Upper lobe of right lung (tissue), 1 donor: ENCODE data around the gene ATP2A2. TPM values are rescaled to one million over a fixed set of nuclear protein-coding genes. Genes with fewer than 3 reads are reported as not detected.
A peak's percentile ranks its signal among the peaks of the same experiment; 100 is the strongest.
"Not testable (repeated sequence)": the region's sequence is repeated elsewhere in the genome, so short reads cannot be mapped to it uniquely, and the experiment has no call there.

Experiments used
- ATAC-seq: fragments of 200-7000 bp; cut with Tn5 transposase; one replicate; pipeline ENCODE4 v1.9.1; 2020; ENCODE audit warnings: mild to moderate bottlenecking, moderate library complexity
- DNase-seq: peaks from one replicate; pipeline ENCODE4 v3.0.0-alpha.2; 2020
- H3K27ac ChIP-seq: fragments of 200-600 bp; one replicate; pipeline ENCODE4 v1.8.0; 2022
- H3K27me3 ChIP-seq: fragments of 200-600 bp; one replicate; pipeline ENCODE4 v1.8.0; 2022; ENCODE audit warnings: mild to moderate bottlenecking
- H3K36me3 ChIP-seq: fragments of 200-600 bp; one replicate; pipeline ENCODE4 v1.8.0; 2022
- H3K4me1 ChIP-seq: fragments of 200-600 bp; one replicate; pipeline ENCODE4 v1.8.0; 2022
- H3K4me3 ChIP-seq: fragments of 200-600 bp; one replicate; pipeline ENCODE4 v1.8.0; 2022; ENCODE audit warnings: mild to moderate bottlenecking
- H3K9me3 ChIP-seq: fragments of 200-600 bp; one replicate; pipeline ENCODE4 v1.8.0; 2022
- intact Hi-C: fragments of 100-400 bp; cut with DNase I; formaldehyde crosslinking; loops from one replicate; pipeline ENCODE4 v1.11.0; 2022
- total RNA-seq: library from RNA; stranded (reverse); fragmentation: NEBNext Ultra II Directional; extraction: Animal tissue kit (Norgen Biotek cat#: 25700); gene quantifications from one replicate; pipeline ENCODE4 v1.2.1, GENCODE V29; 2021
- TF ChIP-seq, protein P1 (sequence below): fragments of 200-600 bp; IDR thresholded peaks from one replicate; pipeline ENCODE4 v1.8.0; 2022; ENCODE audit warnings: antibody characterized with exemption
- donor health status: DM: no; HTN: yes; CAD: no; lungs with severe emphysema.

ATP2A2 gene
- total RNA-seq, 1 donor from 2014 or later, result 173 TPM

DNA sequence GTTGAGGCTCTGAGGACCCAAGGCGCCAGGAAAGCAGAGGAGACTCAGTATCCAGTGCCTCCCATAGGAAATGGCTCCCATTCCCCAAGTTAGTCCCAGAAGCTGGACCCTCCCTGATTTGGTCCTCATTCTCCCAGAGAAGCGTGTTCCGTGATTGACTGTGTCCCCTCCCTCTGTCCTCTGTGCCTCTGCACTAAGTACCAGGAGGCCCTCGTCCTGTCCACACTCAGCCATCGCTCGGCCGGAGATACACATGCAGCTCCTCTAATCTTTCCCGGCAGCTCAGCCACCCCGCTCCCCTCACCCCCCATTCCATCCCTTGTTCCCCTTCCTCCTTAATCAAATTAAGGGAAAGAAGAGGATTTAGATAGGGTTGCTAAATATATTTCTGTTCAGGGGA is 28.3 kb upstream of the ATP2A2 start:
- H3K36me3 ChIP-seq, result no peaks in the 10 kb centered on the region
- no peaks in the 10 kb centered on the region for H3K27me3 ChIP-seq
- DNase-seq, result peak; percentile 54
- intact Hi-C loops, result no loop called here
- TF ChIP-seq, protein P1, sequence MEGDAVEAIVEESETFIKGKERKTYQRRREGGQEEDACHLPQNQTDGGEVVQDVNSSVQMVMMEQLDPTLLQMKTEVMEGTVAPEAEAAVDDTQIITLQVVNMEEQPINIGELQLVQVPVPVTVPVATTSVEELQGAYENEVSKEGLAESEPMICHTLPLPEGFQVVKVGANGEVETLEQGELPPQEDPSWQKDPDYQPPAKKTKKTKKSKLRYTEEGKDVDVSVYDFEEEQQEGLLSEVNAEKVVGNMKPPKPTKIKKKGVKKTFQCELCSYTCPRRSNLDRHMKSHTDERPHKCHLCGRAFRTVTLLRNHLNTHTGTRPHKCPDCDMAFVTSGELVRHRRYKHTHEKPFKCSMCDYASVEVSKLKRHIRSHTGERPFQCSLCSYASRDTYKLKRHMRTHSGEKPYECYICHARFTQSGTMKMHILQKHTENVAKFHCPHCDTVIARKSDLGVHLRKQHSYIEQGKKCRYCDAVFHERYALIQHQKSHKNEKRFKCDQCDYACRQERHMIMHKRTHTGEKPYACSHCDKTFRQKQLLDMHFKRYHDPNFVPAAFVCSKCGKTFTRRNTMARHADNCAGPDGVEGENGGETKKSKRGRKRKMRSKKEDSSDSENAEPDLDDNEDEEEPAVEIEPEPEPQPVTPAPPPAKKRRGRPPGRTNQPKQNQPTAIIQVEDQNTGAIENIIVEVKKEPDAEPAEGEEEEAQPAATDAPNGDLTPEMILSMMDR, result no peak
- no peak overlapping the region for H3K4me3 ChIP-seq
- ATAC-seq, result no peak
- H3K9me3 ChIP-seq, result no peaks in the 10 kb centered on the region
- H3K27ac ChIP-seq, result no peak overlapping the region
- H3K4me1 ChIP-seq, result peaks cover 8% of the 10 kb centered on the region

GRCh38 chr12:110253176-110253575 is 27.9 kb upstream of the ATP2A2 start:
- H3K27ac ChIP-seq, result no peak overlapping the region
- ATAC-seq (peak; percentile 34), DNase-seq (peak; percentile 63)
- H3K36me3 ChIP-seq, result no peaks in the 10 kb centered on the region
- TF ChIP-seq, protein P1, result no peak
- H3K4me3 ChIP-seq, result no peak overlapping the region
- intact Hi-C loops, result no loop called here
- peaks cover 8% of the 10 kb centered on the region for H3K4me1 ChIP-seq
- no peaks in the 10 kb centered on the region for H3K9me3 ChIP-seq
- no peaks in the 10 kb centered on the region for H3K27me3 ChIP-seq

DNA sequence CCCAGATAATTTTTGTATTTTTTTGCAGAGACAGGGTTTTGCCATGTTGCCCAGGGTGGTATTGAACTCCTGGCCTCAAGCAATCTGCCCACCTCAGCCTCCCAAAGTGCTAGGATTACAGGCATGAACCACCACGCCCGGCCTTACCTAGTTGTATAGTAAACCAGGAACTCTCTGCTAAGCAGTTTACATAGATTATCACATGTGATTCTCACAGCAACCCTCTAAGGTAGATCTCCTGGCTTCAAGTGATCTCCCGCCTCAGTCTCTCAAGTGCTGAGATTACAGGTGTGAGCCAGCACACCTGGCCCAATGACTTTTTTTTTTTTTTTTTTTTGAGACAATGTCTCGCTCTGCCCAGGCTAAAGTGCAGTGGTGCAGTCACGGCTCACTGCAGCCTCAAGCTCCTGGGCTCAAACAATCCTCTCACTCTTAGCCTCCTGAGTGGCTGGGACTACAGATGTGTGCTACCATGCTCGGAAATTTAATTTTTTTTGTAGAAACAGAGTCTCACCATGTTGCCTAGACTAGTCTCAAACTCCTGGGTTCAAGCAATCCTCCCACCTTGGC is 26.0 kb upstream of the ATP2A2 start:
- ATAC-seq (no peak), DNase-seq (peak; percentile 11)
- Histone ChIP-seq H3K4me3 (no peak overlapping the region), H3K4me1 (peaks cover 7% of the 10 kb centered on the region), H3K9me3 (no peaks in the 10 kb centered on the region), H3K36me3 (no peaks in the 10 kb centered on the region), H3K27ac (no peak overlapping the region), H3K27me3 (no peaks in the 10 kb centered on the region)
- TF ChIP-seq, protein P1, result no peak
- intact Hi-C loops, result no loop called here

GRCh38 chr12:110255890-110256456 is 25.1 kb upstream of the ATP2A2 start:
- intact Hi-C loops, H3K27me3 ChIP-seq, H3K27ac ChIP-seq, H3K4me3 ChIP-seq, H3K9me3 ChIP-seq, DNase-seq, H3K36me3 ChIP-seq, H3K4me1 ChIP-seq, ATAC-seq: not testable (repeated sequence)

DNA sequence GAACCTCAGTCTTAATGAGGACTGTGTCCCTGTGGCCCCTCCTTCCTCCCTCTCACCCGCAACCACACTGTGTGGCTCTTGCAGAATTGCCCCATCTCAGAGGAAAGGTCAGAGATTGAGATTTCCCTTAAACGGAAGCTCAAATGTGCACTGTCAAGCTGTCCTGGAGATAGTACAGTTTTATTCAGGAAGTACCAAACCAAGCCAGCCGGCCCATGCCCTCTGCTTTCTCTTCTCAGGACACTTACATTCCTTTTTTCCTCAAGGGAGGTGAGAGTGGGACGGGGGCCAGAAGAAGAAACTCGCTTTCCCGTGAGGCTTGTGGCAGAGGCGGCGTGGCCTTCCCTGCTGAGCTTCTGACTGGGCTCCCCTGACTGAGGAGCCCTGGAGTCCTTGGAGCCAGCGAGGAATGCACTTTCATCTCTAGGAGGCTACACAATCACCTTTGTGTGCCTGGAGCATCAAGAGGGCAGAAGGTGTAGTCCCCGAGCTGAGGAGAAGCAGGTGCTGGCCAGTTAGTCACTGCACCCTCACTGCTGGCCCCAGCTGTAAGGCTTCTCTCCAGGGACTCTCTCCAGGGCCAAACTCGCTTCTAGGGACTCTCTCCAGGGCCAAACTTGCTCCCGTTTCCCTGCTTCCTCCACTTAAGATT is 24.1 kb upstream of the ATP2A2 start:
- DNase-seq (peak; percentile 67), ATAC-seq (peak; percentile 94)
- peak overlapping the region; percentile 60 for H3K27ac ChIP-seq
- peaks cover 6% of the 10 kb centered on the region for H3K4me1 ChIP-seq
- no peaks in the 10 kb centered on the region for H3K27me3 ChIP-seq
- intact Hi-C loops, result no loop called here
- no peaks in the 10 kb centered on the region for H3K36me3 ChIP-seq
- no peaks in the 10 kb centered on the region for H3K9me3 ChIP-seq
- TF ChIP-seq, protein P1, result no peak
- H3K4me3 ChIP-seq, result no peak overlapping the region

DNA sequence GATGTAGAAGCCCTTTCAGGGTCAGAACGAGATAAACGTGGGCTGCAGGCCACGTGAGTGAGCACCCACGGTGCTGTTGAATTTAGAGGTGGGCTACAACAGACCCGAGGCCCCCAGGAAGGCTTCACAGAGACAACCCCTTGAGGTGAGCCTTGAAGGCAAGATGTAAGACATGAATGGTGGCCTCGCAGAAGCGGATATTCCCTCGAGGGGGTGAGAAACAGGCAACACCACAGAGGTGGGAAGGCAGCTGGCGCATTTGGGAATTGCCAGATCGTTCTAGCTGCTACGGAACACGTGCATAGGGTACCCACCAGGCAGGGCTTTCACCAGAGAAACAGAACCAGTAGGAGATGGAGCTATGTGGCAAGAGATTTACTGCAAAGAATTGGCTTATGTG is 22.6 kb upstream of the ATP2A2 start:
- H3K4me1 ChIP-seq, result peaks cover 10% of the 10 kb centered on the region
- no peak for ATAC-seq
- H3K4me3 ChIP-seq, result no peak overlapping the region
- H3K9me3 ChIP-seq, result no peaks in the 10 kb centered on the region
- TF ChIP-seq, protein P1, result no peak
- DNase-seq, result peak; percentile 23
- H3K27ac ChIP-seq, result no peak overlapping the region
- H3K36me3 ChIP-seq, result no peaks in the 10 kb centered on the region
- no peaks in the 10 kb centered on the region for H3K27me3 ChIP-seq
- intact Hi-C loops, result no loop called here
